Ishikawa (cell line): ENCODE measurements around the gene LPAR3.
A peak's percentile ranks its signal among the peaks of the same experiment; 100 is the strongest.

Experiments used
- CEBPB ChIP-seq: IDR thresholded peaks from 2 replicates; pipeline ENCODE4 v1.6.1; 2012
- CREB1 ChIP-seq: IDR thresholded peaks from 2 replicates; pipeline ENCODE4 v1.6.1; 2012; ENCODE audit warnings: low read depth
- EGR1 ChIP-seq: IDR thresholded peaks from 2 replicates; pipeline ENCODE4 v1.6.1; 2012
- EP300 ChIP-seq: IDR thresholded peaks from 2 replicates; pipeline ENCODE4 v1.6.1; 2012; ENCODE audit warnings: borderline replicate concordance
- FOXM1 ChIP-seq: IDR thresholded peaks from 2 replicates; pipeline ENCODE4 v1.6.1; 2012; ENCODE audit warnings: low read depth, borderline replicate concordance
- NFIC ChIP-seq: IDR thresholded peaks from 2 replicates; pipeline ENCODE4 v1.6.1; 2012
- RAD21 ChIP-seq: IDR thresholded peaks from 2 replicates; pipeline ENCODE4 v1.6.1; 2012; ENCODE audit warnings: low read depth
- TAF1 ChIP-seq: IDR thresholded peaks from 2 replicates; pipeline ENCODE4 v1.6.1; 2012; ENCODE audit warnings: low read depth, mild to moderate bottlenecking
- TCF12 ChIP-seq: IDR thresholded peaks from 2 replicates; pipeline ENCODE4 v1.6.1; 2012; ENCODE audit warnings: low read depth
- TEAD4 ChIP-seq: IDR thresholded peaks from 2 replicates; pipeline ENCODE4 v1.6.1; 2012
- YY1 ChIP-seq: IDR thresholded peaks from 2 replicates; pipeline ENCODE4 v1.6.1; 2012; ENCODE audit warnings: low read depth
- ZBTB7A ChIP-seq: IDR thresholded peaks from 2 replicates; pipeline ENCODE4 v1.6.1; 2012; ENCODE audit warnings: low read depth
- TF ChIP-seq, protein P1 (sequence below): IDR thresholded peaks from 2 replicates; pipeline ENCODE4 v1.6.1; 2012
- TF ChIP-seq, protein P2 (sequence below): IDR thresholded peaks from 2 replicates; pipeline ENCODE4 v1.6.1; 2012
- TF ChIP-seq, protein P3 (sequence below): IDR thresholded peaks from 2 replicates; pipeline ENCODE4 v1.6.1; 2012; ENCODE audit warnings: low read depth, mild to moderate bottlenecking

LPAR3 gene

DNA sequence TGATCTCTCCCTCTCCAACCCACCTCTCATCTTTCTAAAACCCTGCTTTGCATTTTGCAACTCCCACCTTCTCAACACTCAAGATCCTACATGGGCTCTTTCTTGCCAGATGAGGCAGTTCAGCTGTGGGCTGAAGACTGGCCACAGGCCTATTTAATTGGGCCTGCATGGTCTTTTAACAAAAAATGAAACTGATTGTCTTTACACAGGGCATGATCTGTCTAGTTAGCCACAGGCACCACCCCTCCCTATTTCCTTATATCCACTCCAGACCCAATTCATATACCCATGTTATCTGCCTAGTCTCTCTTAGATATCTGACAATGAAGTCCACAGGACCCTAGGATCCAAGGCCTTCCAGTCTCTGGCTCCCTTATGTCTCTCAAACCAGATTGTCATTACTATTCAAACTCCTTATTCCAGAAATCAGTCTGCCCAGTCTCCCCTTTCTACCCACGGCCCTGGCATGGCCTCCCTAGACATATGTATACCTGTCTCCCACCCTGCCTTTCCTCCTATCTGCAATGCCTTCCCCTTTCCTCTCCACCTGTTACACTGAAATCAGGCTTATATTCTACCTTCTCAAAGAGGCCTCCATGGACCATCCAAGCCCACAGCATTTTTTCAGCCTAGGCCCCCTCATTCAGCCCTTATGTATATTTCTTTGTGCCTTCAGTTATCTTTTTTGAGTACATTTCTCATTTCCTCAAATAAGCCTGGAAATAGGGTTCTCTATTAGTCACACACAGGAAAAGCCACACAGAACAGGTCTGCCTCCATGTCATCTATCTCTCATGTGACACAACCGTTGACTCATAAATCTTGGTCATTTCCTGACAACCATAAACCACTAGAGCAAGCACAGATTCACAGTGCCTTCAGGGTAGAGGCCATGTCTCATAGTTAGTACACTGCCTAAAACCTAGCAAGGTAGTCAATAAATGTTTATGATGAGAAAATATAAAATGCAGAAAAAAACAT is 39.0 kb downstream of the LPAR3 start:
- TF ChIP-seq, protein P1, sequence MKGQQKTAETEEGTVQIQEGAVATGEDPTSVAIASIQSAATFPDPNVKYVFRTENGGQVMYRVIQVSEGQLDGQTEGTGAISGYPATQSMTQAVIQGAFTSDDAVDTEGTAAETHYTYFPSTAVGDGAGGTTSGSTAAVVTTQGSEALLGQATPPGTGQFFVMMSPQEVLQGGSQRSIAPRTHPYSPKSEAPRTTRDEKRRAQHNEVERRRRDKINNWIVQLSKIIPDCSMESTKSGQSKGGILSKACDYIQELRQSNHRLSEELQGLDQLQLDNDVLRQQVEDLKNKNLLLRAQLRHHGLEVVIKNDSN = 0 out of 2 replicates have a peak, but pooled peaks have one; percentile 26
- no peak for TF ChIP-seq EP300

DNA sequence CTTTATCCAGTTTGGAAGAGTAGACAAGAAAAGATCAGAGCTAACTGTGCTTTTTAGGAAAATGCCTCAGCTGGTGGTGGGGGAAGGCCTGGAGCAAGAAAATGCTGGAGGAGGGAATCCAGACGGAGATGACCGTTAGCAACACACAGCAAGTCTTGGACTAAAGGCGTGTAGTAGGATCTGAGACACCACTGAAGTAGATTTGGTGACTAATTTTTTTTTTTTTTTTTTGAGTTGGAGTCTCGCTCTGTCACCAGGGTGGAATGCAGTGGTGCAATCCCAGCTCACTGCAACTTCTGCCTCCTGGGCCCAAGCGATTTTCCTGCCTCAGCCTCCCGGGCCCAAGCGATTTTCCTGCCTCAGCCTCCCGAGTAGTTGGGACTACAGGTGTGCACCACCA is 41.2 kb downstream of the LPAR3 start:
- TF ChIP-seq TCF12 (no peak), EP300 (no peak), RAD21 (no peak), CEBPB (peak; percentile 36; the same call in 1 of the 2 replicates)

DNA sequence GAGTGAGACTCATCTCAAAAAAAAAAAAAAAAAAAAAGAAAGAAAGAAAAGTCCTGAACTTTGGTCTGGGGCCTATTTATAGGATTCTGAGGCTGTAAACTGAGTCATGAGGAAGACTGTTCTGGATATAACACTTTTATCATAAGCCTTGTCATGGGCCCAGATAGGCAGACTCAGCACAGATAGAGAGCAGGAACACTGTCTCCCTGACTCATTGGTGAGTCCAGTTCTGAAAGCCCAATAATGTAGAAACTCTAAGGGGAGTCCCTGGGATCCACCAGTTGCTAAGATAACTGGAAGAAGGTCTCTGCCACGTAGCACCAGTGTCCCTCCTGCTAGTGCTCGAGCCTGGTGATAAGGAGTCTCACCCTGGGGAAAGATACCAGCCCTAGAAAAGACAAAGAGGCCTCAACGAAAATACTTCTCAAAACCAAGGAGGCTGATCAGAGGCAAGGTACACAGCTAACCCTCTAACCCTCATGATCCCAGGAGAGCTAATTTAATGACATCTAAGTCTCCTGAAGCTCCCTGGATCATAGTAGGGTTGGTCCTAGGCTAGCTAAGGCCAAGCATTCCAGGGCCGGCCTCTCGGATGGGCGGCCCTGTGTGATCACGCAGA is 43.5 kb downstream of the LPAR3 start:
- TF ChIP-seq EP300 (no peak), NFIC (no peak), EGR1 (no peak), ZBTB7A (no peak), TAF1 (no peak), CREB1 (no peak), RAD21 (no peak), CEBPB (no peak), TCF12 (no peak), FOXM1 (no peak)
- TF ChIP-seq, protein P2, sequence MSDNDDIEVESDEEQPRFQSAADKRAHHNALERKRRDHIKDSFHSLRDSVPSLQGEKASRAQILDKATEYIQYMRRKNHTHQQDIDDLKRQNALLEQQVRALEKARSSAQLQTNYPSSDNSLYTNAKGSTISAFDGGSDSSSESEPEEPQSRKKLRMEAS = no peak
- TF ChIP-seq, protein P3, sequence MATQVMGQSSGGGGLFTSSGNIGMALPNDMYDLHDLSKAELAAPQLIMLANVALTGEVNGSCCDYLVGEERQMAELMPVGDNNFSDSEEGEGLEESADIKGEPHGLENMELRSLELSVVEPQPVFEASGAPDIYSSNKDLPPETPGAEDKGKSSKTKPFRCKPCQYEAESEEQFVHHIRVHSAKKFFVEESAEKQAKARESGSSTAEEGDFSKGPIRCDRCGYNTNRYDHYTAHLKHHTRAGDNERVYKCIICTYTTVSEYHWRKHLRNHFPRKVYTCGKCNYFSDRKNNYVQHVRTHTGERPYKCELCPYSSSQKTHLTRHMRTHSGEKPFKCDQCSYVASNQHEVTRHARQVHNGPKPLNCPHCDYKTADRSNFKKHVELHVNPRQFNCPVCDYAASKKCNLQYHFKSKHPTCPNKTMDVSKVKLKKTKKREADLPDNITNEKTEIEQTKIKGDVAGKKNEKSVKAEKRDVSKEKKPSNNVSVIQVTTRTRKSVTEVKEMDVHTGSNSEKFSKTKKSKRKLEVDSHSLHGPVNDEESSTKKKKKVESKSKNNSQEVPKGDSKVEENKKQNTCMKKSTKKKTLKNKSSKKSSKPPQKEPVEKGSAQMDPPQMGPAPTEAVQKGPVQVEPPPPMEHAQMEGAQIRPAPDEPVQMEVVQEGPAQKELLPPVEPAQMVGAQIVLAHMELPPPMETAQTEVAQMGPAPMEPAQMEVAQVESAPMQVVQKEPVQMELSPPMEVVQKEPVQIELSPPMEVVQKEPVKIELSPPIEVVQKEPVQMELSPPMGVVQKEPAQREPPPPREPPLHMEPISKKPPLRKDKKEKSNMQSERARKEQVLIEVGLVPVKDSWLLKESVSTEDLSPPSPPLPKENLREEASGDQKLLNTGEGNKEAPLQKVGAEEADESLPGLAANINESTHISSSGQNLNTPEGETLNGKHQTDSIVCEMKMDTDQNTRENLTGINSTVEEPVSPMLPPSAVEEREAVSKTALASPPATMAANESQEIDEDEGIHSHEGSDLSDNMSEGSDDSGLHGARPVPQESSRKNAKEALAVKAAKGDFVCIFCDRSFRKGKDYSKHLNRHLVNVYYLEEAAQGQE = no peak
- TF ChIP-seq, protein P1 = no peak

DNA sequence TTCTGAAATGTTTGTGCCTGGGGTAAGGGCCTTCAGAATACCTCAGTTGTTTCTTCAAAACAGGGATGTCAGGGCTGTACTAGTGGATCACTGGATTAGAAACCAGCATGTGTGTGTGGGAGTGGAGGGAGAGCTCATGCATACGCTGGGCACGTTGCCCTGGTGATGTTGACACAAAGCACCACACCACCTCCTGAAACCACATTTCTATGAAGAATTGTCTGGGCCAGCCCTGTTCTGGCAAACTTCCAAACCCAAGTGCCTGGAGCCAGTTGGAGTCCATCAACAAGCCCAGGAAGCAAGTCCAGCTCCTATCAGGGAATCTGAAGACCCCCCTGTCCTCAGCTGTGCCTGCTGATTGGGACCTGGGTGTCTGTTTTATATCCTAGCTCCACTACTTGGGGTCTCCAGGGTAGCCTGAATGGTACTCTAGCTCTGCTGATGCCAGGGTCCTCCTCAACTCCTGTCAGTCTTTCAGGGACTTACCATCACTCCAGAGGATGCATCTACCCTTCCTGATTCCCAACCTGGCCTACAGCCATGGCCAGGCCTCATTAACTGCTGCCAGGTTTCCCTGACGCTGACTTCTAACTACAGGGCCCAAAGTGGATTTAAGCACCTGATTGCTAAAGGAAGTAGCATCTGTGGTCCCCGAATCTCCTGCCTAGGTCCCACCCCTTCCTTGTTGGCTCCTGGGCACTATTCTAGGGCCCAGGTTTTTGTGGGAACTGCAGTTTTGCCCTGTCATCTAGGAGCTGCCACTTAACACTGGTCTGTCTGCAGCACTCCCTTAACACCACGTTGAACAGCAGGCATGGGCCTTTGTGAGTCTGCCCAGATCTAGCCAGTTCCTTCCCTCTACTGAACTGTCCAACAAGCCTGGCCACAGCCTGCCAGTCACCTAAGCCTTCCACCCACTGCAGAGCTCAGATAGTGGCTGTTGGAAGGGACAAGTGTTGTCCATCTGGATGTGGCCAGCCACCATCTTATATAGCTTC is 45.5 kb downstream of the LPAR3 start:
- TF ChIP-seq EGR1 (peak; percentile 41; the same call in 1 of the 2 replicates), NFIC (peak; percentile 89), YY1 (no peak), TAF1 (no peak)
- TF ChIP-seq, protein P2 = peak; percentile 56; the same call in 1 of the 2 replicates

DNA sequence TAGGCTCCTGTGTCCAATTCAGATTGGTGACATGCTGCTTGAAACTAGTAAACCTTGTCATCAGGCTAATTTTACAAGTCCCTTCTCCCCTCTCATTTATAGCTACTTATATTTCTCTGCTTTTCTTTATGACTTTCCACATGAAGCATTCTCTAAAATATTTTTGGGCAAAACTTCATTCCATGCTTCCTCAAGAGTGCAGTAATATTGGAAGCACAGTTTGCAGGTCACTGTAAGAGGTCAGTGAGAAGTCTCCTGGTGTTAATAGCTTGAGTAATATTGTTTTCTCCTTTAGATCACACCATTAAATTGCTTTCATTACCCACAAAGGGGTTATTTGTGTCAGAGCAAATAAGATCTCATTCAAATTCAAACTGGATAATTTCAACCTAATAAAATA is 46.6 kb downstream of the LPAR3 start:
- TF ChIP-seq YY1 (no peak), EP300 (no peak), ZBTB7A (no peak), RAD21 (no peak), CEBPB (no peak), TAF1 (no peak), EGR1 (no peak), CREB1 (no peak), TCF12 (no peak), FOXM1 (no peak), TEAD4 (no peak), NFIC (no peak)
- TF ChIP-seq, protein P1 = no peak
- TF ChIP-seq, protein P3 = no peak
- TF ChIP-seq, protein P2 = no peak
